Measurements from ENCODE around the gene FZD10.

Gene FZD10

DNA sequence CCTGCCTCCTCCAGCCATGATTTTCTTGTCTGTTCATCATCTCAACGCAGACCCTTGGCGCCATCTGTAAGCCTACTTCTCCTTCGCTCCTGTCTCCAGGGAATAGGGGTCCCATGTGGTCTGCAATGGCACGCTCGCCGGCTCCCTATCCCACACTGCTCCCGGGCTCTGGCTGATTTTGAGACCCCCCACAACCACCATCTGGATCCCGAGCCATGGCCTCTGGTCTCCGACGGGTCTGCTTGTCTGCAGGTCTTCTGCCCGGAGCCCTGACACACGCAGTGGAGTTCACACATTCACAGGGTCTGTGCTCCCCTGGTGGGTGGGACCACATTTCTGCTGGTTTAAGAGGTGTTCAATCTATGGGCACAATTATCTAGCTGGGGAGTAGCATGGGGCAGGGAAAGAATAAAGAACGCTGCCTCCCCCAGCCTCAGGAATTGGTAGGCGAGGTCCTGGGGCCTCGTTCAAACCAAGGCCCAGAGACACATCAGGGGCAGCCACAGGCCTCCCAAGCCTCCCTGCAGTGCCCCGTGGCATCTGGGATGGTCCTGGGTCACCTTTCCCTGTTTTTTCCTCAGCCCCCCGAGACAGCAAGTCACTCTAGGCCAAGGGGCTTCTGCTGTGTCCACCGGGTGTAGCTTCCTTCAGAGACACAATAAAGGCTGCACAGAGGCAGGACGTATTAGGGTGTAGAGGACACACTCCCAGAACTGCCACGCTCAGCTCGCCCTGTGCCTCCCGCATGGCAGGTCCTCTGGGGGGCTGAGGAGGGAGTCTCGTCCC lies 21.5 kb downstream of the FZD10 start:
- DNase-seq = no peak

DNA sequence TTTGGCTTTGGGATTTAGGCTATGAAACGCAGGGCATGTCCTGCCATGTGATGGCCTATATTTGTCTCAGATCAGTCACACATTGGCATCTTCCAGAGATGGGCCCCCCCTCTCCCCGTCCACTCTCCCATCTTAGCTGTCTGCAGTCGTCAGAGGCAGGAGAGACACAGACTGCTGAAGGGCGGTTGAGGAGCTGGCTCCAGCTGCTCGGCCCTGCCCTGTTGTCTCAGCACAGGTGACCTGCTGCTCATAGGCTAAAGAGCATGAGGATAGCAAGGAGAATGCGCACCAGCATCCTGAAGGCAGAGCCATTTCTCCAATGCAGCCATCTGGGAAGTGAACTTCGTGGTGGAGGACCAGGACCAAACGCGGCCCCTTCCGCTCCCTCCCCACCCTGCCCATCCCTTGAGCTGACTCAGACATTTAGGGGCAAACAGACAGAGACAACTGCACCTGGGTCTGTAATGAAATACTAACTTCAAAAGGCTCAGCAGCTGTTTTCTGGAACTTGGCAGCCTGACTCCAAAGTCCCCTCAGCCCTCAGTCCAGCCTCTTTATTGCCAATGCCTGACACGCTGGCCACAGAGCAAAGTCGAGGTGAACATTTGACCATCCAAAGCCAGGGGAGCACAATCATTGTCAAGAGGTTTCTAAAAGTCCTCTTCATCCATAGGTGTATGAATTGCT lies 22.3 kb downstream of the FZD10 start:
- DNase-seq = no peak

DNA sequence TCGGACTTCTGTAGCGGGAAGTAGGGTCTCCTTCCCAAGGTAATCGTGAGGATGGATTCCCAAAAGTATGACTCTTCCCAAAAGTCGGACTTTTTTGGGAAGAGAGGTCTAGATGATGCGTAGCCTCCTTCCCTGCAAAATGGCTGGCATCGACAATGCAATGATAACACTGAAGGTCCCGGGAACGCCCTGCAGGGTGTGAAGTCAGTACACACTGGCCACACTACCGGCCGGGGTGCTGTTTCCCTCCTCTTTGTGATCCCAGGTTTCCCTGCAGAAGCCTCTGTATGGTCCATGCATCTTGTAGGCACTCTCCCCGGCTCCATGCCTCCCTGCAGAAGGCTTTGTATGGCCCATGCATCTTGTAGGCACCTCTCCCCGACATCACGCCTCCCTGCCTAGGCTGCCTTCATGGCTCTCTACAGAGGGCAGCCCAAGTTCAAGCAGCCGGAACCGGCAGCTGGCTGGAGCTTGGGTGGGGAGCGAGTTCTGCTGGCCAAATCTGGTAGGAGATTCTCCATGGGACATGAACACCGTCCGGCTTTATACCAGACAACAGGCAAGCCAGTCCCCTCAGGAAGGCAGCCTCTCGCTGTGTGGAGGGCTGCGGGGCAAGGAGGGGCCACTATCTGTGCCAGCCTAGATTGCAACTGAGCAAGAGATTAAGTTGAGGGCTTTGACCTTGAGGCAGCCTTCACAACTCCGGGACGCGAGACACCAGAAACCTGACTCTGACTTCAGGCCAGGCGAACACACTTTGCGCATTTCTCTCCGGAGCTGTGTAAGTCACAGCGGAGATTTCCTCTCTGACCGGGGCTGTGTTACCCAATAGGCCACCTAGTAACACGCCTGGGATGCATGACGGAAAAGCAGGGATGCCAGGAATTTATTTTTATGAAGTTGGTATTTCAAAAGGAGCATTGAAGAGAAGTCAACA lies 23.5 kb downstream of the FZD10 start:
- no peak for DNase-seq

DNA sequence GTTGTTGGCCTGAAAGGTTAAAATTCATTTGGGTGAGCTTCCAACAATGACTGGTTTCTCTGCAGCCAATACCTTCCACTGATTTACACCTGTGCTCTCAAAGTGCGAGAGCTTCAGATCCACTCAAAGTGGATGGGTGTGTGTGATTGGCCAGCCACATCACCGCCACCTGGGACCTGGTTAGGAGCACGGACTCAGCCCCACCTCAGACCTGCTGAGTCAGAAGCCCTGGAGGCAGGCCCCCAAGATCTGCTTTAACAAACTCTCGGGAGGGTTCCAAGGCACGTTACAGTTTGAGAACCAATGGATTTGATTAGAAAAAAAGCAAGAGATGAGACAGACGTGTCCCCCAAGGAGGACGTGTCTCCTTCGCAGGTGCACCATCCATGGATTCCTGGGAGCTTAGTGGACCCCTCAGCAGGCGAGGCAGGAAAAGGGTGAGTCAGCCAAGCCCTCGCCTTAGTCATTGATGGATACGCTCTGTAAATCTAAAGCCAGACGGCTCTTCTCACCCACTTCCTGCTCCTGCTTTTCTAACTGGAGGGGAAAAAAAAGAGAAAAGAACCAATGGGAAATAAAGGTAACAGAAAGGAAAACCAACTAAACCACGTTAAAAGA lies 24.5 kb downstream of the FZD10 start:
- no peak for DNase-seq

DNA sequence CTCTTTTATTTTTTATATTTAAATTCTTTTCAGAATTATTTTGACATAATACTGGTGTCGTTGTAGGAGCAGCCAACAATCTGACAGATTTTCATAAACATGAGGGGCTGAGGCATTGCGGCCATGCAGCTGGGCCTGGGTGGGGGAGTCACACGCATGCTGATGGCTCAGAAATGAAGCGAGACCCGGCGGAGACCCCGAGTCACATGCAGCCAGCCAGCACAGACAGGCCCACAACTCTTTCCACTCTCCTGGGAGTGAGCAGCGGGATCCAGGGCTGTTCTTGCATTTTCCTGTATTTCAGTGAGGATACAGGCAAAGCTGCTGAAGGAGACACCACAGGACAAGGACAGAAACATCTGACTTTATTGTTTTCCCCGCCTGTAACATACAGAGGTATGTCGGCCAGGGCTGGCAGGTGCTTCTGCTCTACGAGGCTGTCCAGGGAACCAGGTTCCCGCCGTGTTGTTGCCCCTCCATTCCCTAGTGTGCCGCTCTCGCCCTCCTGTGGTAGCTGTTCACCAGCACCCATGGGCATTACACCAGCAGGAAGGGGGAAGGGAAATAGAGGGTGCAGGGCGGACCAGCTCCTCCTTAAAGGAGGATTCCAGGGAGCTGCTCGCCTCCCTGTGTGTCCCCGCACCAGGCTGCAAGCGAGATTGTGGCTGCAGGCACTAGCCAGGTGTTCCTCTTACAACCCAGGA lies 30.5 kb downstream of the FZD10 start:
- no peak for DNase-seq

DNA sequence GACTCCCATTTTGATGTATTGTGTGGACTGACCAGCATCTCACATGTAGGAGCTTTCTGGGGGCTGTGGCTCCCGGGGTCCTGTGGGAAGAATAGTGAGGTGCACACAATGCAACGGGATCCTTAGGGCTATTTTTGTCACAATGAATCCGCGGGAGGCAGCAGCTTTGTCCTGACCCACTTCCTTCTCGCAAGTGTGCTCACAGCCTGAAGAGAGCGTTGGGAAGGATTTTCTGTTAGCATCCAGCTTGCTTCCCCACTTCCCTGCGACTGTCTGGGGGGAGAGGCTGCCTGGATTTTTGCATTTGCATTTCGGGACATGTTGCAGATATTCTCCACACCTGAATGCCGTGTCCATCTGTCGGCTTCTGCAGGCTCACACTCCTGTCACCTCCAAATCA lies 31.9 kb downstream of the FZD10 start:
- DNase-seq = no peak

DNA sequence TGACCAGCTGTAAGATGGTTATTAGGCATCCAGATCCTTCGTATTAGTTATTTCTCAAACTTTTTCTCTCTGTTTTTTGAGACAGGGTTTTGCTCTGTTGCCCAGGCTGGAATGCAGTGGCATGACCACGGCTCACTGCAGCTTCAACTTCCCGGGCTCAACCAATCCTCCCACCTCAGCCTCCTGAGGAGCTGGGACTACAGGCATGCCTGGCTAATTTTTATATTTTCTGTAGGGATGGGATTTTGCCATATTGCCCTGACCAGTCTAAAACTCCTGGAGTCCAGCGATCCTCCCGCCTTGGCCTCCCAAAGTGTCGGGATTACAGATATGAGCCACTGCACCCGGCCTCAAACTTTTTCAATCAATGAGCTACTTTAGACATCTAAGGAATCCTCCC lies 33.1 kb downstream of the FZD10 start:
- DNase-seq = no peak

DNA sequence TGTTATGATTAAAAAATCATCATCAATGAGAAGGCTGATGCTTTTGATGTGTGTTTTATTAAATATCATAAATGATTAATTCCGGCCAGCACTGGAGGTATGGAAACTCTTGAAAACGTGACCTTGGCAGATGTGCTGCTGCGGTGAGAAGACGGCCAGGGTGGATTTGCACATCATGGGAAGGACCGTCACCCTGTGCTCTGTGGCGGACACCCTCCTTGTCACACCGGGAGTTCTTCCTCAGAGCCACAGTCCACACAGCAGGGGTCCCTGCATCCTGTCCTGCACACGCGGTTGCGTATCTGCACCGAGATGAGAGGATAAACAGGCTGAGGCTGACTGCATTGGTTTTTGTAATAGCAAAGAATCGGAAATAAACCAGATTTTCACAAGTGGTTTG lies 33.5 kb downstream of the FZD10 start:
- DNase-seq = no peak

DNA sequence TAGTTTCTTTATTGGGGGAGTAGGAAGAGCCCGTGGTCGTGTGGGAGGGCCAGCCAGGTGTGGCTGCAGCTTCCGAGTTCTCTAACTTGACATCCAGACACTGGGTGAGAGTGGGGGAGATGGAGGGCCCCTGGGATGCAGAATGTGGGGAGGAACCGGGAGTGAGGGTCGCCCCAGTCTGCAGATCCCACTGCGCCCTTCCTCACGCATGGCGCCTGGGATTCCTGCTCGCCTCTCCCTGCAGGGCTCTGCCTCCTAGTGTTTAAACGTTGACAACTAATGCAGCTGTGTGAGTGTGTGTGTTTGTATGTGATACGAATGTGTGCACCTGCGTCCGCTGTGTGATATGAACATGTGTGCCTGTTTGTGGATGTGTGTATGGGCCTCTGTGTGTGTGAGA lies 34.6 kb downstream of the FZD10 start:
- no peak for DNase-seq

DNA sequence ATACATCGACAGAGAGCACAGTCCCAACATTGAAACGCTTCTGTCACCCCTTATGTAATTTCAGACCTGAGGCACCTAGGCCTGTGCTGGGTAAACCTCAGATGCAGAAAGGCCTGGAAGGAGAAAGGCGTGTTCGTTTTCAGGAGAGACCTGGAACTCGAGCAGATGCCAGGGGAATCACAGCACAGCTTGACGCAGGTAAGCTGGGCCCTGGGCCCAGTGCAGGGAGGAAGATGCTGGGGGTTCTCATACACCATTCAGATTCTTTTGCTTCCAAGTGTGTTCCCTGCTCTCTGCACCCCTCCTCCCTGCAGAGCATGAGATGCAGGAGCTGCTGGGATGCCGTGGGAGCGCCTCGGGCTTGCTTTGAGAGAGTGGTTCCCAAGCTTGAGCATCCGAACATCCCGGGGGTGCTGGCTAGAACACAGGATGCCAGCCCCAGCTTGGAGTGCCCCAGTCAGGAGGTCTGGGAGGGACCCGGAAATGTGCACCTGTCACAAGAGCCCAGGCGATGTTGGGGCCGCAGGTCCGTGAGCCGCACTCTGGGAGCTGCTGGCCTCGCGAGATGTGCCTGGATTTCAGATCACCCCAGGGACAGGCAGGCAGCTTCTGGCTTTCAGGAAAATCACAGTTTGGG lies 35.9 kb downstream of the FZD10 start:
- no peak for DNase-seq

DNA sequence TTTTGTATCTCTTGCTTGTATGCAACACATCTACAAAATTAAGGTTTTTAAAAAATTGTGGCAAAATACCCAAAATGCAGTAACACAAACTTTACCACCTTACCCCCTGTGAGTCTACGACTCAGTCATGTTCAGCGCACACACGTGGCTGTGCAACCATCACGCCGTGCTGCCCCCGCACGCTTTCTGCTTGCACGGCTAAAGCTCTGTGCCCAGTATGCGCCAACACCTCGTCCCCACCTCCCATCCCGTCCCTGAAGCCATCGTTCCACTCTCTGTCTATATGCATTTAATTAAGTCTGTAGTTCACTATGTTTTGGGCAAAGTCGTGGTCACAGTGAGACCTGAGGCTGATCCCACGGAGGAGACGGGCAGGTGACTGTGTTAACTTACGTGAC lies 36.4 kb downstream of the FZD10 start:
- DNase-seq = no peak

DNA sequence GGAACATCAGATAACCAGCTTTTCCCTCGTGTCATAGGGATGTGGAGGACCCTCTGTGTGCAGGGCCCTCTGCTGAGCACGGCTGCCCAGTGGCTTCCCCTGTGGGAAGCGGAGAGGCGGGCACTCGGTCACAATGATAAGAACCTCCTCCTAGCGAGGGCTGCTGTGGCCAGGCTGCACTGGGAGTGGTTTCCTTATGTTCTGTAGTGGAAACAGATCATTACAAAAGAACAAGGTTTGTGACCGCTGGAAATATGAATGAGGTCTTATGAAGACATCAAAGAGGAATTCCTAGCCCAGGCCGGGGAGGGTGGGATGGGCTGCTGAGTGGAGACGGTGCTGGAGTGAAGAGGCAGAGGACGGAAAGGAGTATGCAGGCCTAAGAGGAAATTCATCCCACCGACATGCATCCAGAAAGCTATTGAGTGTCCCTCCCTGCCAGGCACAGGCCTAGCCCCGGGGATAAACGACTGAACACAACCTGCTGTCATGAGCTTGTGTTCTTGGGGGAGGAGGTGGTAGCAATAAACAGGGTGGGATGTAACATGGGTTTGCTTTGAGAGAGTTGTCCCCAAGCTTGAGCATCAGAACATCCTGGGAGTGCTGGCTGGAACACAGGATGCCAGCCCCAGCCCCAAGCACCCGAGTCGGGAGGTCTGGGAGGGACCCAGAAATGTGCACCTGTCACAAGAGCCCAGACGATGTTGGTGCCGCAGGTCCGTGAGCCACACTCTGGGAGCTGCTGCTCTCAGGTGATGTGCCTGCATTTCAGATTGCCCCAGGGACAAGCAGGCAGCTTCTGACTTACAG lies 37.5 kb downstream of the FZD10 start:
- DNase-seq = no peak

DNA sequence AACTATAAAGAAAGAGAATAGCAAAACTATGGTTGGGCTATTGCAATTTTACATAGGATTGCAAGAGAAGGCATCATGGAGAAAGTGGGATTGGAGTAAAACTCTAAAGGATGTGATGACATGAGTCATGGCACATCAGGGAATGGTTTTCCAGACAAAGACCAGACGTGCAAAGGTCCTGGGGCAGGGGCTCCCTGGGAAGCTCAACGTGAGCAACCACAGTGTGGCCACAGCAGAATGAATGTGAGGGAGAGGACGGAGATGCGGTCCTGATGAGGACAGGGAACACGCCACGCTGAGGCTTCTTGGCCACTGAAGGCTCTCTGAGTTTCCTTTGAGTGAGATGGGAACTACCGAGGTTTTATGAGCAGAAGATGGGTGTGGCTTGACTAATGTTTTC lies 38.2 kb downstream of the FZD10 start:
- no peak for DNase-seq

DNA sequence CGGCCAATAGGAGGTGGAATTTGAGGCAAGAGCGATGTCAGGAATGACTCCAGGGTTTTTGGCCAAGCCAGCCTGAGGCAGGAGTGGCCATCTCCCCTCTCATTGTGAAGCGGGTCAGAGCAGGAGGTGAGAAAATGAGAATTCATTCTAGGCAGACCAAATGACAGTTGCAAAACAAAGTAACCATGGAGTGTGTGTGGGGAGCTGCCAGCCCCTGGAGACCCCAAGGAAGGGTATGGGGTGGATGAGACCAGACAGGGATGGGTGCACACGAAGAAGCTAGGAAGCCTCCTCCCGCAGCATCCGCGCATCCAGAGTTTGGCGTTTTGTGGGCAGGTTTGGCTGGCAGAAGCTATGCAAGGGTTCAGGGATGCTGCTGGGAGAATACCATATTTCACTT lies 38.8 kb downstream of the FZD10 start:
- DNase-seq = no peak

DNA sequence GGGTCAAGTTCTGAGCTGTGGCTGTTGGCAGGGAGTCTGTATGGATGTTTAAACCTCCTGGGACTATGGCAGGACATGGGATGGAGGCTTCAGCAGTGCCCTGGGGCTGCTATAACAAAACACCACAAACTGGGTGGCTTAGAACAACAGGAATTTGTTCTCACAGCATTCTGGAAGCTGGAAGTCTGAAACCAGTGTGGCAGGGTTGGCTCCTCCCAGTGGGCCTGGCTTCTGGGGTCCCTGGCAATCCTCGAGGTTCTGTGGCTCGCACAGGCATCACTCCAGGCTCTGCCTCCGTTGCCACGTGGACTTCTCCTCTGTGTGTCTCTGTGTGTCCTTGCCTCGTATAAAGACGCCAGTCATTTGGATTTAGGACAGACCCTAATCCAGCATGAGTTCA lies 39.9 kb downstream of the FZD10 start:
- DNase-seq = no peak

DNA sequence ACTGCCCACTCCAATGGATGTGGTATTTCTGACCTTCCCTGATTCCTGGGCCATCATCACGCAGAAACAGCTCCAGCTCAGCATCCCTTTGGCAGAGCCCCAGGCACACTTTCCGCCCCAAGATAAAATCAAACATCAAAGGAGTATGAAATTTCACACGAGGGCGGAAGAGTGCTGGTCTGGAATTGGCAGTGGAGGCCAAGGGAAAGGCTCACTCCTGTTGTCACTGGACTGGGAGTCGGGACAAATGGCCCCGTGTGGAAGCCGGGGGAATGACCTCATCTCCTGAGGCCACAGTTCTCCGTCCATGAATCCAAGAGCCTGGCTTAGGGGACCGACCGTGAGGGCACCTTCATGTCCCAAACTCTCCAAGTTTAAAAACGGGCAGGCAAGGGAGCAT lies 40.9 kb downstream of the FZD10 start:
- no peak for DNase-seq

DNA sequence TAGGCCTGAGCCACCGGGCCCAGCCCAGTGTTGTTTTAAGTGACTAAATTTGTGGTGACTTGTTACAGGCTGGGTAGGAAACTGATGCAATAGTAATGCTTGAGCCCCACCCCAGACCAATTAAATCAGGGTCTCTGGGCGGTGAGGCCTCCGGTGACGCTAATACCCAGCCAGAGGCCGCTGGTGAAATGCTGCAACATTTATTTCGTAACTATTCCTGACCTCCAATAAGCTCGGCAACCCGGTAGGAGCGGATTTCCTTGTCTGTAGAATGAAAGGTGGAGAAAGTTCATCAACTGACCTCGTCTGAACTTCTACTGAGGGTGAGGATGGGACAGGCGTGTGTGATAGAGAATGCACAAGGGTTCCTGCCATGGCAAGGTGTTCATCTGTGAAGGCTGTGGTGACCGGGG lies 42.3 kb downstream of the FZD10 start:
- DNase-seq = no peak

DNA sequence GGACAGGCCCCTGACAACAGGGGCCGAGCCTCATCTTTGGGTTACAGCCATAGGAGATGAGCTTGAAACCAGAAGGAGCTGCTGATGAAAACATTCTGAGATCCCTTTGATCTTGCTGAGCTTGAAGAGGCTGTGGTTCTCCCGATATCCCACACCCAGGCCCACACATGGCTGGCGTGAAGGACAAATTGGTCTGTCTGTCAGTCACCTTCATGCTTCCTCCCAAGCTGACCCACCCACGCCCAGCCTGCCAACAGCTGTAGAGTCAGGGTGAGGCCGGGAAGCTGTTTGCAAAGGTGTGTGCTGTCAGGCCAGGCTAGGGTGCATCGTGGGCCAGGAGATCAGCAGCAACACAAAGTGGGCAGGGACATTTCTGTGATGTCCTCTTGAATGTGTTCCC lies 43.2 kb downstream of the FZD10 start:
- no peak for DNase-seq

DNA sequence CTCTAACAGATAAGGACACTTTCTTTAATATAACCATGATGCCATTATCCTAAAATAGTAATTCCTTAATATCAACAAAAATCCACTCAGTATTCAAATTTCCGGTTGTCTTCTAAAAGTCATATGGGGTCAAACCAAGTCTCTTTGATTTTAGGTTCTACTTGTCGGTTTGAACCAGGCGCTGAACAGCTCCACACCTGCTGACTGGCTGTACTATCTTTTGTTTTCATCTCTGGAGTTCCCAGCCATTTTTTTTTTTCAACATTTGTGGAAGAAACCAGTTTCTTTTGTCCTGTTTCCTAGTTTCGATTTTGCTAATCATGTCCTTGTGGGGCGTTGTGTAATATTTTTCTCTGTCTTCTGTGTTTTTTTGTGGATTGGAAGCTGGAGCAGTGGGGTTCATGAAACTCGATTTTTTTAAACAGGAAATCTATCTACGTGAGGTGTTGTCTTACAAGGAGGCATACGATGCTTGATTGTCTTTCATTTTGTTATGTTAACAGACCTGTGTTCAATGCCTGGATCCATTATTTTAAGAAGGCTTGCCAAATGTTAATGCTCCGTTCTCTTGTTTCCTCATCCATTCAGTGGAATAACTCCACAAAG lies 50.2 kb downstream of the FZD10 start:
- DNase-seq = no peak

DNA sequence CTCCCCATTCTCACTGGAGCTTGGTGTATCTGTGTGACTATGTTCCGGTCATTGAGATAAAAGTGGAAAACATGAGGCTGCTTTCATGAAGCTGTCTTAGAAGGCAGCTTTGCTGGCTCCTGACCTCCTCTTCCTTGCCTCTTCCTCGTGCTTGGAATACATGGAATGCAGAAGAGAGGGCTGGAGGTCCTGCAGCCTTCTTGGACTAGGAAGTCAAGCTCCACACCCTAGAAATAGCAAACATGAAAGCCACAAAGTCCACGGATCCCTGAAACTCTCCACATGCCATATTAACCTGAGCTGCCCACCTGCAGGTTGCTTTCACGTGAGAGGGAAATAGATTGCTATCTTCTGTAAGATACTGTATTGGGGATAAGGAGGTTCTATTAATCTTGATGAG lies 51.0 kb downstream of the FZD10 start:
- DNase-seq = no peak
